ENCODE measurements around the gene SYCP3.

DNA sequence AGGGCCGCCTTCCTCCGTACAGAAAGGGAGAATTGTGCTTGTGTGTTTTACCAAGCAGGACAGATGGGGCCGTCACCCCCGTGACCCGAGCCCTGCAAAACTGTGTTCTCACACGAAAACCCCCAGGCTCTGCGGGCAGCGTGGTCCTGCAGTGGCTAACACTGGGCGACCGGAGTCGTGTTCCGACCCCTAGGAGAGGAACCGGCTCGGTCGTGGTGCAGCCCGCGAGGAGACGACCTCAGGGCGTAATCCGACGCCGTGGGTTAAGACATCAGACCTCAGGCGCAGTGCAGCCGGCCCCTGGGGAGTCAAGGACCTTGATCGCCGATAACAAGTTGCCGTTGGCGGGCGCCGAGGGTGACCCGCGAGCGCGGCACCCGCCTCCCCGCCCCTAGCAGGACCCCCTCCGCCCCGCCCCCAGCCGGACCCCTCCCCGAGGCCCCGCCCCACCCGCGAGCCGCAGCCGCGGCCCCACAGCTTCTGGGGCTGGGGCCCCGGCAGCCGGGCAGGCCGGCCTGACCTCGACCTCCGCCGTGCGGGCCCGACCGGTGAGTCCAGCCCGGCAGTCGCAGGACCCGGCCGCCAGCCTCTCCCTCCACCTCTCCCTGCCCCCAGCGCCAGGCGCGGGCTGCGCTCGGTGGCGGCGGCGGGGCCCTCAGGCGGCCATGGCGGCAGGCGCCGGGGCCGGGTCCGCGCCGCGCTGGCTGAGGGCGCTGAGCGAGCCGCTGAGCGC, 41.9 kb downstream of the SYCP3 start, which contains the start of gene CHPT1:
- TF ChIP-seq, protein P1, sequence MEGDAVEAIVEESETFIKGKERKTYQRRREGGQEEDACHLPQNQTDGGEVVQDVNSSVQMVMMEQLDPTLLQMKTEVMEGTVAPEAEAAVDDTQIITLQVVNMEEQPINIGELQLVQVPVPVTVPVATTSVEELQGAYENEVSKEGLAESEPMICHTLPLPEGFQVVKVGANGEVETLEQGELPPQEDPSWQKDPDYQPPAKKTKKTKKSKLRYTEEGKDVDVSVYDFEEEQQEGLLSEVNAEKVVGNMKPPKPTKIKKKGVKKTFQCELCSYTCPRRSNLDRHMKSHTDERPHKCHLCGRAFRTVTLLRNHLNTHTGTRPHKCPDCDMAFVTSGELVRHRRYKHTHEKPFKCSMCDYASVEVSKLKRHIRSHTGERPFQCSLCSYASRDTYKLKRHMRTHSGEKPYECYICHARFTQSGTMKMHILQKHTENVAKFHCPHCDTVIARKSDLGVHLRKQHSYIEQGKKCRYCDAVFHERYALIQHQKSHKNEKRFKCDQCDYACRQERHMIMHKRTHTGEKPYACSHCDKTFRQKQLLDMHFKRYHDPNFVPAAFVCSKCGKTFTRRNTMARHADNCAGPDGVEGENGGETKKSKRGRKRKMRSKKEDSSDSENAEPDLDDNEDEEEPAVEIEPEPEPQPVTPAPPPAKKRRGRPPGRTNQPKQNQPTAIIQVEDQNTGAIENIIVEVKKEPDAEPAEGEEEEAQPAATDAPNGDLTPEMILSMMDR (conservative IDR thresholded peaks at IDR 0.05) = no peak
- TF ChIP-seq ZFX (IDR thresholded peaks at IDR 0.05) = no peak; the same call in 1 of the 2 replicates

Data from C4-2B (cell line).